SU-DHL-6 (cell line): Measurements from ENCODE around the gene MNT.

ENCODE experiments used
- H2AFZ ChIP-seq: fragments of 200-600 bp; sonication (generic); 2 replicates; pipeline ENCODE4 v1.6.1; 2014; ENCODE audit warnings: low read depth, mild to moderate bottlenecking, moderate library complexity, mixed read lengths, antibody characterized with exemption, low read length; ENCODE audit not compliant: severe bottlenecking
- H3F3A ChIP-seq: fragments of 200-600 bp; shearing (Covaris generic); 2 replicates; pipeline ENCODE4 v1.6.0; 2016; ENCODE audit warnings: antibody characterized with exemption, mild to moderate bottlenecking; ENCODE audit not compliant: insufficient read depth
- H3K27ac ChIP-seq: fragments of 200-600 bp; sonication (generic); 2 replicates; pipeline ENCODE4 v1.5.1; 2016; ENCODE audit warnings: low read depth, mild to moderate bottlenecking, low read length, moderate library complexity, mixed read lengths
- H3K27me3 ChIP-seq: fragments of 200-600 bp; sonication (generic), shearing (Covaris generic); 2 replicates; pipeline ENCODE4 v1.6.0; 2014; ENCODE audit warnings: mild to moderate bottlenecking, low read length
- H3K36me3 ChIP-seq: fragments of 200-600 bp; sonication (generic); 2 replicates; pipeline ENCODE4 v1.6.1; 2014; ENCODE audit warnings: mild to moderate bottlenecking, low read length, mixed read lengths
- H3K4me2 ChIP-seq: fragments of 300-600, 200-600 bp; shearing (Covaris generic), sonication (generic); 2 replicates; pipeline ENCODE4 v1.6.0; 2014; ENCODE audit warnings: low read length, low read depth, mild to moderate bottlenecking; ENCODE audit not compliant: poor library complexity, severe bottlenecking
- H3K4me3 ChIP-seq: fragments of 200-600 bp; sonication (generic); 2 replicates; pipeline ENCODE4 v1.5.1; 2014; ENCODE audit warnings: antibody characterized with exemption, low read length, mild to moderate bottlenecking, mixed read lengths; ENCODE audit not compliant: insufficient read depth, poor library complexity, severe bottlenecking
- H3K79me2 ChIP-seq: fragments of 200-600 bp; sonication (generic); 2 replicates; pipeline ENCODE4 v1.6.1; 2014; ENCODE audit warnings: mild to moderate bottlenecking, low read length, moderate library complexity; ENCODE audit not compliant: insufficient read depth
- H3K9ac ChIP-seq: fragments of 200-600 bp; sonication (generic); 2 replicates; pipeline ENCODE4 v1.7.0; 2014; ENCODE audit warnings: mild to moderate bottlenecking, low read length
- H3K9me2 ChIP-seq: fragments of 200-600 bp; sonication (generic); replicated peaks from 2 replicates; pipeline ENCODE4 v1.6.1; 2014; ENCODE audit warnings: low read length; ENCODE audit not compliant: insufficient read depth
- H3K9me3 ChIP-seq: fragments of 200-600 bp; sonication (generic); 2 replicates; pipeline ENCODE4 v1.6.1; 2014; ENCODE audit warnings: low read length, mixed read lengths; ENCODE audit not compliant: insufficient read depth
- H4K20me1 ChIP-seq: fragments of 200-600 bp; sonication (generic); 2 replicates; pipeline ENCODE4 v1.6.1; 2014; ENCODE audit warnings: low read depth, mild to moderate bottlenecking, antibody characterized with exemption, low read length, moderate library complexity, mixed read lengths
- CTCF ChIP-seq: fragments of 200-600 bp; sonication (generic); IDR thresholded peaks from one replicate; pipeline ENCODE4 v1.5.1; 2017; ENCODE audit warnings: antibody characterized with exemption, mild to moderate bottlenecking, low read length, moderate library complexity; ENCODE audit not compliant: insufficient read depth, poor library complexity, severe bottlenecking
- EZH2phosphoT487 ChIP-seq: fragments of 200-600 bp; sonication (generic), shearing (Covaris generic); conservative IDR thresholded peaks from 2 replicates; pipeline ENCODE4 v1.6.1; 2018; ENCODE audit warnings: mild to moderate bottlenecking, antibody characterized with exemption, low read length, moderate library complexity, mixed read lengths

MNT gene

GRCh38 chr17:2372180-2372579 is 28.7 kb downstream of the MNT start:
- H3K9me2 ChIP-seq: no peaks in the 10 kb centered on the region
- H3K36me3 ChIP-seq: no peaks in the 10 kb centered on the region
- TF ChIP-seq CTCF: no peak
- no peak for TF ChIP-seq EZH2phosphoT487
- no peak overlapping the region for H3K9ac ChIP-seq
- H3K4me2 ChIP-seq: no peak overlapping the region
- H3K79me2 ChIP-seq: no peaks in the 10 kb centered on the region
- H3K27ac ChIP-seq: no peak overlapping the region
- no peaks in the 10 kb centered on the region for H4K20me1 ChIP-seq
- no peaks in the 10 kb centered on the region for H3K27me3 ChIP-seq
- H2AFZ ChIP-seq: no peak overlapping the region
- H3K4me3 ChIP-seq: no peak overlapping the region
- H3F3A ChIP-seq: no peaks in the 10 kb centered on the region
- H3K9me3 ChIP-seq: no peaks in the 10 kb centered on the region

GRCh38 chr17:2371183-2372130 is 29.4 kb downstream of the MNT start:
- no peaks in the 10 kb centered on the region for H3K36me3 ChIP-seq

GRCh38 chr17:2370211-2370589 is 30.7 kb downstream of the MNT start:
- Histone ChIP-seq H3F3A (no peaks in the 10 kb centered on the region), H3K4me2 (no peak overlapping the region), H2AFZ (no peak overlapping the region), H3K36me3 (no peaks in the 10 kb centered on the region), H3K9ac (no peak overlapping the region), H3K9me2 (no peaks in the 10 kb centered on the region), H3K27ac (no peak overlapping the region), H4K20me1 (no peaks in the 10 kb centered on the region), H3K4me3 (no peak overlapping the region), H3K27me3 (no peaks in the 10 kb centered on the region), H3K9me3 (no peaks in the 10 kb centered on the region), H3K79me2 (no peaks in the 10 kb centered on the region)
- TF ChIP-seq EZH2phosphoT487 (no peak), CTCF (no peak)

More at GRCh38 chr17:2371183-2372130, 29.4 kb downstream of the MNT start:
- H3K9ac ChIP-seq: no peak overlapping the region
- H3K27me3 ChIP-seq: no peaks in the 10 kb centered on the region
- no peak overlapping the region for H3K4me3 ChIP-seq
- H3K27ac ChIP-seq: no peak overlapping the region
- no peaks in the 10 kb centered on the region for H4K20me1 ChIP-seq
- H3K9me3 ChIP-seq: no peaks in the 10 kb centered on the region
- no peaks in the 10 kb centered on the region for H3K79me2 ChIP-seq
- no peaks in the 10 kb centered on the region for H3F3A ChIP-seq
- H3K9me2 ChIP-seq: no peaks in the 10 kb centered on the region
- TF ChIP-seq CTCF (no peak), EZH2phosphoT487 (no peak)
- H3K4me2 ChIP-seq: no peak overlapping the region
- no peak overlapping the region for H2AFZ ChIP-seq
